Lower leg skin (tissue), 4 donors: Measurements from ENCODE around the gene PALLD. TPM values are rescaled to one million over a fixed set of nuclear protein-coding genes. Genes with fewer than 3 reads are reported as not detected.

Experiments
- DNase-seq, 2 donors: peaks; one replicate each; pipeline ENCODE4 v3.0.0-alpha.2; 2019; ENCODE audit warnings: low spot score in 2 of 2
- H3K4me3 ChIP-seq: fragments of 200-600 bp; sonication (generic); 2 replicates; pipeline ENCODE4 v1.5.1; 2017; ENCODE audit warnings: mild to moderate bottlenecking, low read depth; ENCODE audit not compliant: poor library complexity, severe bottlenecking
- CTCF ChIP-seq, 3 donors: fragments of 450-650 bp; IDR thresholded peaks; one replicate each; pipeline ENCODE4 v1.5.1; 2016; ENCODE audit warnings: antibody characterized with exemption in 3 of 3, mild to moderate bottlenecking in 3 of 3, moderate library complexity in 2 of 3
- POLR2A ChIP-seq, 2 donors: fragments of 450-650 bp; IDR thresholded peaks; one replicate each; pipeline ENCODE4 v1.6.1; 2016 to 2017; ENCODE audit warnings: antibody characterized with exemption in 2 of 2, mild to moderate bottlenecking in 1 of 2, moderate library complexity in 1 of 2
- WGBS, 2 donors: methylation state at CpG; one replicate each; pipeline ENCODE4 v1.1.5; 2018; 5-methylcytosine and 5-hydroxymethylcytosine counted together
- intact Hi-C: fragments of 100-400 bp; cut with DNase I; formaldehyde crosslinking; loops from one replicate; pipeline ENCODE4 v1.15.0; 2023; ENCODE audit warnings: low total_unique reads
- total RNA-seq, 4 donors: library from RNA; depleted of rRNA; stranded (reverse); fragments of >200 nt; gene quantifications; one replicate each; pipeline ENCODE4 v1.1.0, GENCODE V29; 2016

Gene PALLD
- total RNA-seq, 4 donors from 2014 or later = 46.1 to 103 (median 77.6) TPM

GRCh38 chr4:168480931-168481611, 15.8 kb upstream of the PALLD start:
- 7% methylated on average over 7 of the region's 7 CpGs for WGBS, 2 donors
- peak overlapping the region; percentile 70 for H3K4me3 ChIP-seq
- intact Hi-C loops = no loop called here
- DNase-seq = no peak
- TF ChIP-seq POLR2A (IDR thresholded peaks at IDR 0.05) (no peak), CTCF (IDR thresholded peaks at IDR 0.05) (no peak)

GRCh38 chr4:168483811-168484210, 13.0 kb upstream of the PALLD start:
- no peak overlapping the region for H3K4me3 ChIP-seq
- intact Hi-C loops = no loop called here
- TF ChIP-seq POLR2A (IDR thresholded peaks at IDR 0.05) (no peak), CTCF (IDR thresholded peaks at IDR 0.05) (no peak)
- no peak for DNase-seq
- 91 to 93% methylated on average over 7 of the region's 7 CpGs for WGBS, 2 donors

- TF ChIP-seq CTCF (IDR thresholded peaks at IDR 0.05) (no peak), POLR2A (IDR thresholded peaks at IDR 0.05) (no peak)
- intact Hi-C loops = no loop called here
- DNase-seq = no peak
- no peak overlapping the region for H3K4me3 ChIP-seq
Measured at GRCh38 chr4:168484626-168485025, 12.2 kb upstream of the PALLD start.

- intact Hi-C loops = no loop called here
- no peak for DNase-seq
- WGBS, 2 donors = 95 to 99% methylated on average over 2 of the region's 2 CpGs
- TF ChIP-seq CTCF (IDR thresholded peaks at IDR 0.05) = no peak
- no peak for TF ChIP-seq POLR2A (IDR thresholded peaks at IDR 0.05)
- no peak overlapping the region for H3K4me3 ChIP-seq
Measured at GRCh38 chr4:168485156-168485910, 11.5 kb upstream of the PALLD start.

- H3K4me3 ChIP-seq = no peak overlapping the region
- TF ChIP-seq CTCF (IDR thresholded peaks at IDR 0.05) (no peak), POLR2A (IDR thresholded peaks at IDR 0.05) (no peak)
- DNase-seq = no peak
- intact Hi-C loops = no loop called here
- WGBS, 2 donors = 94 to 100% methylated on average over 1 of the region's 1 CpG
Measured at GRCh38 chr4:168486912-168487281, 10.0 kb upstream of the PALLD start.
